Measurements from ENCODE around the gene CDK6.

CDK6 gene

GRCh38 chr7:92636018-92636560 lies 200.3 kb downstream of the CDK6 start:
- DNase-seq, result no peak

- no peak for DNase-seq
Observed at GRCh38 chr7:92635538-92635937, 200.8 kb downstream of the CDK6 start.

- DNase-seq, result no peak
Observed at GRCh38 chr7:92634924-92635519, 201.4 kb downstream of the CDK6 start.

GRCh38 chr7:92634205-92634604 lies 202.2 kb downstream of the CDK6 start:
- DNase-seq, result no peak

- no peak for DNase-seq
Observed at GRCh38 chr7:92633211-92633906, 203.0 kb downstream of the CDK6 start.

GRCh38 chr7:92632791-92633190 lies 203.6 kb downstream of the CDK6 start:
- DNase-seq, result no peak

GRCh38 chr7:92631850-92632487 lies 204.4 kb downstream of the CDK6 start:
- DNase-seq, result no peak

GRCh38 chr7:92631067-92631849 lies 205.1 kb downstream of the CDK6 start:
- peak; percentile 37 for DNase-seq

GRCh38 chr7:92629779-92630178 lies 206.6 kb downstream of the CDK6 start:
- no peak for DNase-seq

- no peak for DNase-seq
Observed at GRCh38 chr7:92627956-92628355, 208.4 kb downstream of the CDK6 start.

- DNase-seq, result no peak
Observed at GRCh38 chr7:92626281-92626809, 210.0 kb downstream of the CDK6 start.

- no peak for DNase-seq
Observed at GRCh38 chr7:92625617-92626016, 210.8 kb downstream of the CDK6 start.

- DNase-seq, result no peak
Observed at GRCh38 chr7:92624298-92624996, 211.9 kb downstream of the CDK6 start.

GRCh38 chr7:92623544-92623943 lies 212.8 kb downstream of the CDK6 start:
- no peak for DNase-seq

GRCh38 chr7:92622685-92623084 lies 213.7 kb downstream of the CDK6 start:
- no peak for DNase-seq

- no peak for DNase-seq
Observed at GRCh38 chr7:92622030-92622429, 214.3 kb downstream of the CDK6 start.

GRCh38 chr7:92621561-92622023 lies 214.8 kb downstream of the CDK6 start:
- DNase-seq, result no peak

GRCh38 chr7:92621026-92621540 lies 215.3 kb downstream of the CDK6 start:
- peak; percentile 74 for DNase-seq

GRCh38 chr7:92615861-92616260 lies 220.5 kb downstream of the CDK6 start:
- no peak for DNase-seq

GRCh38 chr7:92614660-92615174 lies 221.7 kb downstream of the CDK6 start:
- DNase-seq, result no peak

GRCh38 chr7:92613720-92614119 lies 222.7 kb downstream of the CDK6 start:
- DNase-seq, result no peak

- no peak for DNase-seq
Observed at GRCh38 chr7:92613214-92613613, 223.2 kb downstream of the CDK6 start.

Data from stimulated activated CD4-positive, alpha-beta T cell treated with anti-CD3 and anti-CD28 coated beads, Interleukin-4, amount 100 ng/mL, for 1 hour (primary cell).